HG02759 (cell line): Measurements from ENCODE around the gene MXRA7.
"Not testable (repeated sequence)": the region's sequence is repeated elsewhere in the genome, so short reads cannot be mapped to it uniquely, and the experiment has no call there.

Experiments used
- ATAC-seq: cut with Tn5 transposase; IDR thresholded peaks from one replicate; pipeline ENCODE4 v1.9.1; 2021; ENCODE audit warnings: mild to moderate bottlenecking, moderate library complexity; ENCODE audit not compliant: unreplicated experiment

The MXRA7 gene

GRCh38 chr17:76710863-76711611, at the start of gene MXRA7:
TSS of gene MXRA7 (minus strand) at chr17:76710965. CDS start at chr17:76710946, 19 bp downstream.
- ATAC-seq = peak; percentile 60

- ATAC-seq = no peak
Observed at GRCh38 chr17:76758570-76758969, 47.8 kb upstream of the MXRA7 start.

GRCh38 chr17:76757256-76757655, 46.5 kb upstream of the MXRA7 start:
- ATAC-seq = no peak

GRCh38 chr17:76755285-76755684, 44.5 kb upstream of the MXRA7 start:
- ATAC-seq = no peak

- no peak for ATAC-seq
Observed at GRCh38 chr17:76753061-76753961, 42.5 kb upstream of the MXRA7 start.

- no peak for ATAC-seq
Observed at GRCh38 chr17:76752006-76752405, 41.2 kb upstream of the MXRA7 start.

GRCh38 chr17:76751416-76751993, 40.7 kb upstream of the MXRA7 start:
- no peak for ATAC-seq

- no peak for ATAC-seq
Observed at GRCh38 chr17:76748657-76749056, 37.9 kb upstream of the MXRA7 start.

GRCh38 chr17:76747716-76748363, 37.1 kb upstream of the MXRA7 start:
- ATAC-seq = no peak

GRCh38 chr17:76745785-76746184, 35.0 kb upstream of the MXRA7 start:
- ATAC-seq = not testable (repeated sequence)

- ATAC-seq = no peak
Observed at GRCh38 chr17:76744747-76745146, 34.0 kb upstream of the MXRA7 start.

GRCh38 chr17:76742958-76743357, 32.2 kb upstream of the MXRA7 start:
- ATAC-seq = no peak

- no peak for ATAC-seq
Observed at GRCh38 chr17:76740329-76741118, 29.8 kb upstream of the MXRA7 start.

- ATAC-seq = not testable (repeated sequence)
Observed at GRCh38 chr17:76739568-76740115, 28.9 kb upstream of the MXRA7 start.

- no peak for ATAC-seq
Observed at GRCh38 chr17:76738468-76738850, 27.7 kb upstream of the MXRA7 start.

- peak; percentile 66 for ATAC-seq
Observed at GRCh38 chr17:76737676-76738467, 27.1 kb upstream of the MXRA7 start, which contains the start of gene MFSD11. TSS of gene MFSD11 (plus strand) at chr17:76738119. CDS start at chr17:76738353, 234 bp downstream.

- ATAC-seq = peak; percentile 72
Observed at GRCh38 chr17:76737082-76737675, 26.4 kb upstream of the MXRA7 start, which contains the start of gene SRSF2. TSS of gene SRSF2 (minus strand) at chr17:76737331. CDS start at chr17:76737160, 171 bp downstream.

- ATAC-seq = peak; percentile 21
Observed at GRCh38 chr17:76736349-76737081, 25.8 kb upstream of the MXRA7 start.
